Neuronal stem cell (in vitro differentiated cells): ENCODE measurements around the gene MED29.

Experiments used
- DNase-seq: peaks from one replicate; pipeline ENCODE4 v3.0.0-alpha.2; 2013; ENCODE audit warnings: low spot score
- H2AFZ ChIP-seq: one replicate; pipeline ENCODE4 v1.6.1; 2013; ENCODE audit warnings: mild to moderate bottlenecking, low read length, inconsistent platforms
- H2AK5ac ChIP-seq: 2 replicates; pipeline ENCODE4 v1.6.1; 2013; ENCODE audit warnings: low read depth, mild to moderate bottlenecking, inconsistent platforms, low read length, moderate library complexity, mixed read lengths
- H2BK120ac ChIP-seq: 2 replicates; pipeline ENCODE4 v1.6.1; 2013; ENCODE audit warnings: low read depth, mild to moderate bottlenecking, inconsistent platforms, low read length, moderate library complexity, mixed read lengths
- H2BK12ac ChIP-seq: one replicate; pipeline ENCODE4 v1.6.1; 2013; ENCODE audit warnings: low read length, inconsistent platforms
- H2BK15ac ChIP-seq: 2 replicates; pipeline ENCODE4 v1.6.1; 2013; ENCODE audit warnings: mild to moderate bottlenecking, low read length, inconsistent platforms, mixed read lengths
- H2BK5ac ChIP-seq: one replicate; pipeline ENCODE4 v1.6.1; 2013; ENCODE audit warnings: inconsistent platforms, mild to moderate bottlenecking, low read length, moderate library complexity
- H3K14ac ChIP-seq: one replicate; pipeline ENCODE4 v1.6.1; 2013; ENCODE audit warnings: low read length, inconsistent platforms
- H3K18ac ChIP-seq: 2 replicates; pipeline ENCODE4 v1.6.1; 2013; ENCODE audit warnings: low read length, inconsistent platforms
- H3K23ac ChIP-seq: 2 replicates; pipeline ENCODE4 v1.6.1; 2013; ENCODE audit warnings: low read depth, mild to moderate bottlenecking, mixed read lengths, low read length, inconsistent platforms; ENCODE audit not compliant: poor library complexity
- H3K27ac ChIP-seq: replicated peaks from 3 replicates; pipeline ENCODE4 v1.5.1; 2013; ENCODE audit warnings: low read length, inconsistent platforms
- H3K27me3 ChIP-seq, 3 experiments: 2 replicates each; pipeline ENCODE4 v1.6.1; 2013; ENCODE audit warnings: low read length in 3 of 3, mild to moderate bottlenecking in 2 of 3, inconsistent platforms in 1 of 3, low read depth in 1 of 3, mixed read lengths in 1 of 3, moderate library complexity in 1 of 3; ENCODE audit not compliant: control insufficient read depth in 3 of 3, insufficient read depth in 3 of 3
- H3K36me3 ChIP-seq, 2 donors: replicated peaks in 1 of 2; 2 replicates each; pipeline ENCODE4 v1.6.1; 2013; ENCODE audit warnings: low read length in 2 of 2; ENCODE audit not compliant: control insufficient read depth in 2 of 2, insufficient read depth in 2 of 2
- H3K4ac ChIP-seq: 2 replicates; pipeline ENCODE4 v1.6.1; 2013; ENCODE audit warnings: inconsistent platforms, mild to moderate bottlenecking, low read length, moderate library complexity
- H3K4me1 ChIP-seq, 2 donors: 1 replicate in 1 of 2; 2 replicates in 1 of 2; pipeline ENCODE4 v1.6.1; 2013; ENCODE audit warnings: low read length in 2 of 2, low read depth in 1 of 2; ENCODE audit not compliant: control insufficient read depth in 2 of 2, insufficient read depth in 1 of 2
- H3K4me2 ChIP-seq: one replicate; pipeline ENCODE4 v1.6.1; 2013; ENCODE audit warnings: mild to moderate bottlenecking, low read length, inconsistent platforms; ENCODE audit not compliant: insufficient read depth, poor library complexity, severe bottlenecking
- H3K4me3 ChIP-seq, 2 donors: 2 replicates each; pipeline ENCODE4 v1.5.1; 2013; ENCODE audit warnings: low read length in 2 of 2, mild to moderate bottlenecking in 2 of 2, inconsistent platforms in 1 of 2, moderate library complexity in 1 of 2
- H3K79me1 ChIP-seq: one replicate; pipeline ENCODE4 v1.6.1; 2013; ENCODE audit warnings: low read depth, mild to moderate bottlenecking, inconsistent platforms, low read length, moderate library complexity
- H3K9ac ChIP-seq: one replicate; pipeline ENCODE4 v1.6.1; 2013; ENCODE audit warnings: mild to moderate bottlenecking, low read depth, low read length, inconsistent platforms; ENCODE audit not compliant: poor library complexity
- H3K9me3 ChIP-seq, 2 donors: replicated peaks in 1 of 2; 2 replicates each; pipeline versions ENCODE3 to v1.6.1; 2013; ENCODE audit warnings: low read length in 2 of 2, mild to moderate bottlenecking in 2 of 2, inconsistent platforms in 1 of 2, low read depth in 1 of 2, mixed read lengths in 1 of 2, moderate library complexity in 1 of 2; ENCODE audit not compliant: control insufficient read depth in 2 of 2, insufficient read depth in 1 of 2
- H4K8ac ChIP-seq: one replicate; pipeline ENCODE4 v1.6.1; 2013; ENCODE audit warnings: low read depth, mild to moderate bottlenecking, inconsistent platforms, low read length, moderate library complexity
- H4K91ac ChIP-seq: one replicate; pipeline ENCODE4 v1.6.1; 2013; ENCODE audit warnings: low read length, low read depth, mild to moderate bottlenecking, inconsistent platforms; ENCODE audit not compliant: poor library complexity
- WGBS, 2 donors: extraction: QIAGEN DNeasy Blood & Tissue Kit; methylation state at CpG; one replicate each; pipeline ENCODE4 v1.1.7; 2013; ENCODE audit warnings: missing lambda C conversion rate in 2 of 2, mixed read lengths in 1 of 2; ENCODE audit not compliant: insufficient read length in 2 of 2, insufficient replicate concordance in 1 of 2; ENCODE audit errors: extremely low coverage in 2 of 2; 5-methylcytosine and 5-hydroxymethylcytosine counted together

Gene MED29

DNA sequence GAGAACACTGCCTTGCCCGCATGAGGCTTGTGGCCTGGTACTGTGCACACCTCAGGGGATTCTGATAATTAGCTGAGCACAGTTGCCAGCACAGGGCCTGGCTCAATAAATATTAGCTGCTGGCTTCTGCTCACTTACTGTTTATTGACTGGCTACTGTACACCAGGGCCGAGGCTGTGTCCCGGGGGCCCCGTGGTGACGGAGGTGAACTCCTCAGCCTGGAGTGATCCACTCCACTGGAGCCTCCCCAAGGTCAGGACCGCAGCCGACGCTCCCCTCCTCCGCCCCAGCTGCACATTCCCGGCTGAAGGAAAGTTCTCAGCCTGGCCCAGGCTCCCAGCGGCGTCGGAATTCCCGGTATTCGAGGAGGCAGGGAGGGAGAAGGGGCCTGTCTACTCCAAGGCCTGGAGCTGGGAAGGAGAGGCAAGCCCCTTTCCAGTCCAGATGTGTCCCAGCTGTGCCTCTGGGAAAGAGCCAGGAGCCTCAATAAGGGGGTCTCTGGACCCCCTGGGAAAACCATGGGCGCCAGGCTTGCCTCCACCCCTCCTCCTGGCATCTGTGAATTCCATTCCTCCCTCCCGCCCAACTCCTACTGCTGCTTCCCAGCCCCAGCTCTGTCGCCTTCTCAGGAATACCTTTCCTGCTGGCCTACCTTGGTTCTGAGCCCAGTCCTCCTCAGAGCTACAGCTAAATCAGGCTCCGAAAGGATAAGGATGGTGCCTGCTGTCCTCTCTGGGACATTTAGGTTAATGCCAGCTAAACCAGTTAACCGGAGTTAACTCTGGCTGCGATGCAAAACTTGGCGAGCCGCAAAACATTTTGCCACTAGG lies 37.3 kb downstream of the MED29 start:
- Histone ChIP-seq H3K23ac (peak overlapping the region; percentile 30), H2BK5ac (peak overlapping the region; percentile 33), H3K14ac (no peak overlapping the region), H4K91ac (no peak overlapping the region), H3K18ac (peak overlapping the region; percentile 82), H2AFZ (peak overlapping the region; percentile 79), H4K8ac (no peak overlapping the region), H3K4ac (no peak overlapping the region), H3K9ac (no peak overlapping the region), H2AK5ac (peak overlapping the region; percentile 0), H3K4me2 (peak overlapping the region; percentile 37), H3K27ac (peak overlapping the region; percentile 72), H2BK120ac (peak overlapping the region; percentile 4), H2BK12ac (no peak overlapping the region), H3K36me3 (peaks cover 37 to 47% of the 10 kb centered on the region in 2 donors), H3K27me3 (no peaks in the 10 kb centered on the region), H3K79me1 (no peaks in the 10 kb centered on the region), H2BK15ac (no peak overlapping the region), H3K4me1 (peaks cover 18 to 19% of the 10 kb centered on the region in 2 donors), H3K4me3 (no peak overlapping the region), H3K9me3 (no peaks in the 10 kb centered on the region)
- WGBS, 2 donors, result no CpG with 5 or more reads among the region's 23 CpGs
- DNase-seq, result peak; percentile 72

DNA sequence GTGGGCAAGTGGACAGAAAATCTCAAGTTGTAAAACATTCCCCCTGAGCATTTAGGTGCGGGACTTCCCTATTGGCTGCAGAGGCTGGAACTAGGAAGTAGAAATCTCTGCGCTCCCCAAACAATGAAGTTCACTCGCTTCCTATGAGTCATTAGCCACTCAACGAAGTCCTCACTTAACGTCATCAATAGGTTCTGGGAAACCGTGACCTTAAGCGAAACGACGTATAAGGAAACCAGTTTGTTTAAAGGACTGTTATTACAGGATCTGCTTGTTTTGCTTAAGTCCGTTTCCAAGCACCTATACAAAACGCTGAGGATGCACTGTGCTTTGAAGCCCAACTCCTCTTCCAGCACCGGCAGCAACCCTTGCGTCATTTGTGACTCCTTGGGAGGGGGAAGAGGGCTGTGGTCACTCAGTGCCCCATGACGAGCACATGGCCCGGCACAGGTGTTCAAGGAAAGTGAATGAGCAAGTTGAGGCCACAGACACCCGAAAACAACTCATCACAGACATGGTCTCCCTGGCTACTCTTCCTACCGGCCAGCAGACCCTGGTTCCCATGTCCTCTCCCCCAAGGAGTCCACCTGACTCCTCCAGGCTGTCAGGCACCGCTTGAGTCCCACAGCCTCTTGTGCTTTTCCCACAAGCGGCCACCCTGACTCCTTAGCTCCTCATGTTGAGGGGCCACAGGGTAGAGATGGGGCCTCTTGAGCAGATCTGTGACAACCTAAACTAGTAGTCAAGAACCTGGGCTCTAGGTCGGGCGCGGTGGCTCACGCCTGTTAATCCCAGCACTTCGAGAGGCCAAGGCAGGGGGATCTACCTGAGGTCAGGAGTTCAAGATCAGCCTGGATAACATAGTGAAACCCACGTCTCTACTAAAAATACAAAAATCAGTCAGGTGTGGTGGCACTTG lies 39.8 kb downstream of the MED29 start:
- Histone ChIP-seq H3K18ac (no peak overlapping the region), H3K4ac (no peak overlapping the region), H2BK120ac (no peak overlapping the region), H3K14ac (no peak overlapping the region), H3K23ac (no peak overlapping the region), H3K79me1 (peaks cover 11% of the 10 kb centered on the region), H3K27me3 (no peaks in the 10 kb centered on the region), H3K4me1 (peaks cover 18 to 21% of the 10 kb centered on the region in 2 donors), H3K27ac (no peak overlapping the region), H3K4me2 (no peak overlapping the region), H2AK5ac (no peak overlapping the region), H4K91ac (no peak overlapping the region), H3K9ac (peak overlapping the region; percentile 47), H4K8ac (no peak overlapping the region), H2BK15ac (no peak overlapping the region), H3K9me3 (no peaks in the 10 kb centered on the region), H2BK5ac (no peak overlapping the region), H2AFZ (no peak overlapping the region), H2BK12ac (no peak overlapping the region), H3K4me3 (no peak overlapping the region), H3K36me3 (peaks cover 29 to 38% of the 10 kb centered on the region in 2 donors)
- WGBS, 2 donors, result no CpG with 5 or more reads among the region's 25 CpGs
- no peak for DNase-seq

DNA sequence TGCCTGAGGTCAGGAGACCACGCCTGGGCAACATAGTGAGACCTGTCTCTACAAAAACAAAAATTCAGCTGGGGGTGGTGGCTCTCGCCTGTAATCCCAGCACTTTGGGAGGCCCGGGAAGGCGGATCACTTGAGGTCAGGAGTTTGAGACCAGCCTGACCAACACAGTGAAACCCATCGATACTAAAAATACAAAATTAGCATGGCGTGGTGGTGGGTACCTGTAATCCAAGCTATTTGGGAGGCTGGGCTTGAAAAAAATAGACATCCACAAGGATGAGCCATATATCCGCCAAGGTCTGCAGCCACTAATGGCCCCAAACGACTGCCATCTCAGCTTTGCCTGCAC lies 41.5 kb downstream of the MED29 start:
- Histone ChIP-seq H3K4me1 (peaks cover 13 to 19% of the 10 kb centered on the region in 2 donors), H2BK120ac (no peak overlapping the region), H3K14ac (no peak overlapping the region), H3K4ac (no peak overlapping the region), H2AK5ac (no peak overlapping the region), H3K9ac (no peak overlapping the region), H4K8ac (no peak overlapping the region), H2AFZ (no peak overlapping the region), H2BK5ac (no peak overlapping the region), H2BK12ac (no peak overlapping the region), H3K23ac (no peak overlapping the region), H2BK15ac (no peak overlapping the region), H3K27me3 (no peaks in the 10 kb centered on the region), H3K18ac (no peak overlapping the region), H3K27ac (no peak overlapping the region), H3K4me2 (no peak overlapping the region), H3K36me3 (peaks cover 29 to 31% of the 10 kb centered on the region in 2 donors), H3K9me3 (no peaks in the 10 kb centered on the region), H3K79me1 (peaks cover 11% of the 10 kb centered on the region), H4K91ac (no peak overlapping the region), H3K4me3 (no peak overlapping the region)
- no CpG with 5 or more reads among the region's 8 CpGs for WGBS, 2 donors
- DNase-seq, result no peak
